ENCODE data around the gene UCKL1.
"Not testable (repeated sequence)": the region's sequence is repeated elsewhere in the genome, so short reads cannot be mapped to it uniquely, and the experiment has no call there.

GRCh38 chr20:63929473-63929883 lies 26.7 kb downstream of the UCKL1 start:
- TF ChIP-seq CTCF, POLR2A (IDR thresholded peaks at IDR 0.05): not testable (repeated sequence)
